ENCODE results near the gene HCFC2. TPM values are rescaled to one million over a fixed set of nuclear protein-coding genes. Genes with fewer than 3 reads are reported as not detected.
A peak's percentile ranks its signal among the peaks of the same experiment; 100 is the strongest.

The HCFC2 gene
- total RNA-seq, 2 donors from 2014 or later, result 2.2 to 3.4 TPM

DNA sequence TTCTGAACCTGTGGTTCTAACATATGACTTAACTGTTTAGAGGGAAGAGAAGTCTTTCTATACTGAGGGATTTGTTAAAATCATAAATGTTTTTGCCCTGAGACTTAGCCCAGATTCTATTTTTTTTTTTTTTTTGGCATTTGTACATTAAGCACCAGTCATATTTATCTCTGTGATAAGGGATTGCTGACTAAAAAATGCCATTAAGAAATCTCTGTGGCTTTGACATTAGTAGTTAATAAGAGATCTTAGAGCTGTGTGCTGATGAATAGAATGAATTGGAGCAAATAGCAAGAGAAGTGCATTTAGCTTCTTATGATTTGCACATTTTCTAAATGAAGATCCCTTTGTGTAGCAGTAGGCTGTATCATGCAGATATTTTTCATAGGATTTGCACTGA, 41.1 kb downstream of the HCFC2 start:
- Histone ChIP-seq H3K9me3 (ENCODE audit: control insufficient read depth, low read length) (no peaks in the 10 kb centered on the region), H3K27me3 (ENCODE audit: control insufficient read depth, insufficient read depth, low read length, poor library complexity, severe bottlenecking) (no peaks in the 10 kb centered on the region), H3K9ac (ENCODE audit: extremely low read depth, low read length, poor library complexity, severe bottlenecking) (no peak overlapping the region), H3K27ac (ENCODE audit: low read depth, low read length) (no peak overlapping the region), H3K4me1 (ENCODE audit: control insufficient read depth, insufficient read depth, low read length) (no peaks in the 10 kb centered on the region), H3K4me3 (ENCODE audit: low read length) (no peak overlapping the region), H3K36me3 (ENCODE audit: control insufficient read depth, insufficient read depth, low read length) (peaks cover 4% of the 10 kb centered on the region)
- Mint-ChIP-seq H3K27me3 (ENCODE audit: insufficient read depth) (no peaks in the 10 kb centered on the region), H3K36me3 (ENCODE audit: low read depth) (no peaks in the 10 kb centered on the region), H3K4me3 (no peak overlapping the region), H3K4me1 (peaks cover 6% of the 10 kb centered on the region), H3K9me3 (no peaks in the 10 kb centered on the region), H3K27ac (no peak overlapping the region)
- DNase-seq, result no peak
- TF ChIP-seq, protein P1, sequence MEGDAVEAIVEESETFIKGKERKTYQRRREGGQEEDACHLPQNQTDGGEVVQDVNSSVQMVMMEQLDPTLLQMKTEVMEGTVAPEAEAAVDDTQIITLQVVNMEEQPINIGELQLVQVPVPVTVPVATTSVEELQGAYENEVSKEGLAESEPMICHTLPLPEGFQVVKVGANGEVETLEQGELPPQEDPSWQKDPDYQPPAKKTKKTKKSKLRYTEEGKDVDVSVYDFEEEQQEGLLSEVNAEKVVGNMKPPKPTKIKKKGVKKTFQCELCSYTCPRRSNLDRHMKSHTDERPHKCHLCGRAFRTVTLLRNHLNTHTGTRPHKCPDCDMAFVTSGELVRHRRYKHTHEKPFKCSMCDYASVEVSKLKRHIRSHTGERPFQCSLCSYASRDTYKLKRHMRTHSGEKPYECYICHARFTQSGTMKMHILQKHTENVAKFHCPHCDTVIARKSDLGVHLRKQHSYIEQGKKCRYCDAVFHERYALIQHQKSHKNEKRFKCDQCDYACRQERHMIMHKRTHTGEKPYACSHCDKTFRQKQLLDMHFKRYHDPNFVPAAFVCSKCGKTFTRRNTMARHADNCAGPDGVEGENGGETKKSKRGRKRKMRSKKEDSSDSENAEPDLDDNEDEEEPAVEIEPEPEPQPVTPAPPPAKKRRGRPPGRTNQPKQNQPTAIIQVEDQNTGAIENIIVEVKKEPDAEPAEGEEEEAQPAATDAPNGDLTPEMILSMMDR (conservative IDR thresholded peaks at IDR 0.05), result no peak

DNA sequence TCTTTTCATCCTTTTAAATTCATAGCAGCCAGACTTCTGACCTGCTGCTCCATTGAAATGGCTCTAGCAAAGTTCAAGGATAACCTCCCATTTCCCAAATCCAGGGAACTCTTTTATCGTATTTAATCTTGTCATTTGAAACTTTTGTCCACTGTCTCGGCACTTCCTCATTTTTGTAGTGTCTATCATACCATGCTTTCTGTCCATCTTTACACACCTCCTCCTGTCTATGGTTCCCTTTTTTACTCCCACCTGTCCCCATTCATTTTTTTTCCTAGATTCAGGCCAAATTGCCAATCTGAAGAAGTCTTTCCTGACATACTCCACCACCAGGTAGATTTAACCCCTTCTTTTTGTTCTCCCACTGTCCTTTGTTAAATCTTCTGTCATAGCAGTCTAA, 42.6 kb downstream of the HCFC2 start:
- Histone ChIP-seq H3K27me3 (ENCODE audit: control insufficient read depth, insufficient read depth, low read length, poor library complexity, severe bottlenecking) (no peaks in the 10 kb centered on the region), H3K27ac (ENCODE audit: low read depth, low read length) (no peak overlapping the region), H3K4me1 (ENCODE audit: control insufficient read depth, insufficient read depth, low read length) (no peaks in the 10 kb centered on the region), H3K9ac (ENCODE audit: extremely low read depth, low read length, poor library complexity, severe bottlenecking) (no peak overlapping the region), H3K4me3 (ENCODE audit: low read length) (no peak overlapping the region), H3K9me3 (ENCODE audit: control insufficient read depth, low read length) (no peaks in the 10 kb centered on the region), H3K36me3 (ENCODE audit: control insufficient read depth, insufficient read depth, low read length) (peaks cover 4% of the 10 kb centered on the region)
- WGBS, 2 experiments (ENCODE audit: insufficient coverage in 1 of 2, insufficient read length in 1 of 2), result 88 to 94% methylated on average over 2 of the region's 2 CpGs
- no peak overlapping the region for H3K4me3 Mint-ChIP-seq
- H3K36me3 Mint-ChIP-seq (ENCODE audit: low read depth), result no peaks in the 10 kb centered on the region
- TF ChIP-seq, protein P1 (conservative IDR thresholded peaks at IDR 0.05), result no peak
- peaks cover 6% of the 10 kb centered on the region for H3K4me1 Mint-ChIP-seq
- H3K9me3 Mint-ChIP-seq, result no peaks in the 10 kb centered on the region
- H3K27me3 Mint-ChIP-seq (ENCODE audit: insufficient read depth), result no peaks in the 10 kb centered on the region
- no peak overlapping the region for H3K27ac Mint-ChIP-seq
- no peak for DNase-seq

DNA sequence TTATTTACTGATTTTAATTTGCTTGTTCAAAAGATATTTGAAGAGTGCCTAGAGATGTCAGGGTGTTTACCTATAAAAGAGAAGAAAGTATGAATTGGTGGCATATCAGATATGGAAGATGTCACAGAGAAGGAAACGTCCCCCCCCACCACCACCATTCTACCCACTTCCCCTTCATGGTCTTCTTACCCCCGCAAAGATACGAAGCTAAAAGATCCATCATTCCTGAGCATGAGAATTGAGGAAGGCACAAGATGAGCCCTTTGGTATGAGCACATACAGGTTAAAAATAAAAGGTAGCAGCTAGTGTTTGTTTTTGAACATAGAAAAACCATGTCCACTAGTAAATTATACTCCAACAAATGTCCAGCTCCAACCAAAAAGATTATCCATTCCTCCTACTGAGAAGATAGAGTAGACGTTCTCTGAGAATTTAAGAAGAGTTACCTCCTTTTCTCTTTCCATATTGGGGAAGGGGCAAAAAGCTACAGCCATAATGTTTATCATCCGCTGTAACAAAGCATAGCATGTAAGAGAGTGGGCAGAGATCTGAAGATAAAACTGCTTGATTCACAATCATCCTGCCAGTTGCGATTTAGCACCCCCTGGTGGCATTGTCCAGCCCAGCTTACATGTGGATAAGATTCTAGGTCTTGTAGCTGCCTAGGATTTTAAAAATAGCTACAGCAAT, 44.6 kb downstream of the HCFC2 start:
- TF ChIP-seq, protein P1 (conservative IDR thresholded peaks at IDR 0.05), result peak; percentile 94
- Mint-ChIP-seq H3K4me3 (no peak overlapping the region), H3K4me1 (peaks cover 6% of the 10 kb centered on the region), H3K9me3 (no peaks in the 10 kb centered on the region), H3K27ac (no peak overlapping the region), H3K27me3 (ENCODE audit: insufficient read depth) (no peaks in the 10 kb centered on the region), H3K36me3 (ENCODE audit: low read depth) (no peaks in the 10 kb centered on the region)
- DNase-seq, result peak; percentile 98
- Histone ChIP-seq H3K4me3 (ENCODE audit: low read length) (no peak overlapping the region), H3K9ac (ENCODE audit: extremely low read depth, low read length, poor library complexity, severe bottlenecking) (no peak overlapping the region), H3K27ac (ENCODE audit: low read depth, low read length) (no peak overlapping the region), H3K27me3 (ENCODE audit: control insufficient read depth, insufficient read depth, low read length, poor library complexity, severe bottlenecking) (no peaks in the 10 kb centered on the region), H3K9me3 (ENCODE audit: control insufficient read depth, low read length) (no peaks in the 10 kb centered on the region), H3K4me1 (ENCODE audit: control insufficient read depth, insufficient read depth, low read length) (no peaks in the 10 kb centered on the region), H3K36me3 (ENCODE audit: control insufficient read depth, insufficient read depth, low read length) (no peaks in the 10 kb centered on the region)
- WGBS, 2 experiments (ENCODE audit: insufficient coverage in 1 of 2, insufficient read length in 1 of 2), result 45 to 62% methylated on average over 2 to 5 of the region's 6 CpGs

Measured in endodermal cell (in vitro differentiated cells).